KMS-11 (cell line): Measurements from ENCODE around the gene SLC4A8.
"Not testable (repeated sequence)": the region's sequence is repeated elsewhere in the genome, so short reads cannot be mapped to it uniquely, and the experiment has no call there.

Source experiments
- H2AFZ ChIP-seq: fragments of 200-600 bp; sonication (generic); 2 replicates; pipeline ENCODE4 v1.6.1; 2016; ENCODE audit warnings: antibody characterized with exemption, mixed run types, low read depth
- H3K27ac ChIP-seq: fragments of 200-600 bp; sonication (generic); 2 replicates; pipeline ENCODE4 v1.6.1; 2016; ENCODE audit warnings: mild to moderate bottlenecking, mixed run types
- H3K27me3 ChIP-seq: fragments of 200-600 bp; sonication (generic); 2 replicates; pipeline ENCODE4 v1.6.1; 2017; ENCODE audit warnings: mild to moderate bottlenecking, low read depth, mixed run types, moderate library complexity; ENCODE audit not compliant: insufficient read depth
- H3K36me3 ChIP-seq: fragments of 200-600 bp; sonication (generic); 2 replicates; pipeline ENCODE4 v1.6.1; 2017; ENCODE audit warnings: mild to moderate bottlenecking, mixed run types; ENCODE audit not compliant: insufficient read depth
- H3K4me1 ChIP-seq: fragments of 200-600 bp; sonication (generic); 2 replicates; pipeline ENCODE4 v1.6.1; 2016; ENCODE audit warnings: mild to moderate bottlenecking, low read depth, mixed run types; ENCODE audit not compliant: poor library complexity, severe bottlenecking
- H3K4me2 ChIP-seq: fragments of 200-600 bp; sonication (generic); 2 replicates; pipeline ENCODE4 v1.7.0; 2016; ENCODE audit warnings: mild to moderate bottlenecking, mixed run types
- H3K4me3 ChIP-seq: fragments of 200-600 bp; sonication (generic); IDR thresholded peaks from 2 replicates; pipeline ENCODE4 v1.6.1; 2017; ENCODE audit warnings: low read depth, low read length, mixed read lengths; ENCODE audit not compliant: insufficient read depth
- H3K79me2 ChIP-seq: fragments of 200-600 bp; sonication (generic); 2 replicates; pipeline ENCODE4 v1.6.1; 2016; ENCODE audit warnings: low read depth, mixed run types; ENCODE audit not compliant: insufficient read depth
- H3K9ac ChIP-seq: fragments of 200-600 bp; sonication (generic); 2 replicates; pipeline ENCODE4 v1.6.1; 2016; ENCODE audit warnings: mild to moderate bottlenecking, mixed run types
- H4K20me1 ChIP-seq: fragments of 200-600 bp; sonication (generic); 2 replicates; pipeline ENCODE4 v1.6.1; 2016; ENCODE audit warnings: mild to moderate bottlenecking, mixed run types; ENCODE audit not compliant: insufficient read depth
- TF ChIP-seq, protein P1 (sequence below): fragments of 200-600 bp; sonication (generic); conservative IDR thresholded peaks from 2 replicates; pipeline ENCODE4 v1.6.1; 2017; ENCODE audit warnings: low read depth, mild to moderate bottlenecking, antibody characterized with exemption, low read length, moderate library complexity, mixed read lengths

SLC4A8 gene

DNA sequence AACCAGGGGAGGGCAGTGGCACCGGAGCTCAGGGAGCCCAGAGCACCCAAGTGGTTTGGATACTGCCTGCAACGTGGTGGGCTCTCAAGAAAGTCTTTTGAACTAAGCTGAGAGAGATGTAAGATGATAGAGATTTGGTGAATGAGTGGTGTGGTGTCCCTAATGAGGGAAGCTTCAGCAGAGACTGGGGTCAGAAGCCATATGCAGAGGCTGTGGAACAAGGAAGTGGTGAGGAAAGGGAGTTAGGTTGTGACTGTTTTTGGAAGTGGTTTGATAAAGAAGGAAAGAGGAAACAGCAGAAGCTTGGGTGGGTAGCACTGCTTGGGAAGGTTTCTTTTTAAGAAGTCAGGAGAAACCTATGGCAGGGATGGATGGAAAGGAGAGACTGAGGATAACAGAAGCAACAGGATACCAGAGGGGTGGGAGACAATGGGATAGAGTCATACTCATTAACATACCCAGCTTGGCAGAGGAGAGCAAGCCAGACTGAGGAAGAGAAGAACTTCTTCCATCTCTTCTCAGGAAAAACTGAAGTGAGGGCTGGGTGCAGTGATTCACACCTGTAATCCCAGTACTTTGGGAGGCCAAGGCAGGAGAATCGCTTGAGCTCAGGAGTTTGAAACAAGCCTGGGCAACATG, 24.1 kb downstream of the SLC4A8 start:
- Histone ChIP-seq H3K4me3 (no peak overlapping the region), H3K27ac (no peak overlapping the region), H3K4me2 (no peak overlapping the region), H3K9ac (no peak overlapping the region), H3K79me2 (no peaks in the 10 kb centered on the region), H3K4me1 (no peaks in the 10 kb centered on the region), H4K20me1 (no peaks in the 10 kb centered on the region), H3K36me3 (no peaks in the 10 kb centered on the region), H2AFZ (no peak overlapping the region), H3K27me3 (no peaks in the 10 kb centered on the region)
- TF ChIP-seq, protein P1, sequence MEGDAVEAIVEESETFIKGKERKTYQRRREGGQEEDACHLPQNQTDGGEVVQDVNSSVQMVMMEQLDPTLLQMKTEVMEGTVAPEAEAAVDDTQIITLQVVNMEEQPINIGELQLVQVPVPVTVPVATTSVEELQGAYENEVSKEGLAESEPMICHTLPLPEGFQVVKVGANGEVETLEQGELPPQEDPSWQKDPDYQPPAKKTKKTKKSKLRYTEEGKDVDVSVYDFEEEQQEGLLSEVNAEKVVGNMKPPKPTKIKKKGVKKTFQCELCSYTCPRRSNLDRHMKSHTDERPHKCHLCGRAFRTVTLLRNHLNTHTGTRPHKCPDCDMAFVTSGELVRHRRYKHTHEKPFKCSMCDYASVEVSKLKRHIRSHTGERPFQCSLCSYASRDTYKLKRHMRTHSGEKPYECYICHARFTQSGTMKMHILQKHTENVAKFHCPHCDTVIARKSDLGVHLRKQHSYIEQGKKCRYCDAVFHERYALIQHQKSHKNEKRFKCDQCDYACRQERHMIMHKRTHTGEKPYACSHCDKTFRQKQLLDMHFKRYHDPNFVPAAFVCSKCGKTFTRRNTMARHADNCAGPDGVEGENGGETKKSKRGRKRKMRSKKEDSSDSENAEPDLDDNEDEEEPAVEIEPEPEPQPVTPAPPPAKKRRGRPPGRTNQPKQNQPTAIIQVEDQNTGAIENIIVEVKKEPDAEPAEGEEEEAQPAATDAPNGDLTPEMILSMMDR, result no peak

DNA sequence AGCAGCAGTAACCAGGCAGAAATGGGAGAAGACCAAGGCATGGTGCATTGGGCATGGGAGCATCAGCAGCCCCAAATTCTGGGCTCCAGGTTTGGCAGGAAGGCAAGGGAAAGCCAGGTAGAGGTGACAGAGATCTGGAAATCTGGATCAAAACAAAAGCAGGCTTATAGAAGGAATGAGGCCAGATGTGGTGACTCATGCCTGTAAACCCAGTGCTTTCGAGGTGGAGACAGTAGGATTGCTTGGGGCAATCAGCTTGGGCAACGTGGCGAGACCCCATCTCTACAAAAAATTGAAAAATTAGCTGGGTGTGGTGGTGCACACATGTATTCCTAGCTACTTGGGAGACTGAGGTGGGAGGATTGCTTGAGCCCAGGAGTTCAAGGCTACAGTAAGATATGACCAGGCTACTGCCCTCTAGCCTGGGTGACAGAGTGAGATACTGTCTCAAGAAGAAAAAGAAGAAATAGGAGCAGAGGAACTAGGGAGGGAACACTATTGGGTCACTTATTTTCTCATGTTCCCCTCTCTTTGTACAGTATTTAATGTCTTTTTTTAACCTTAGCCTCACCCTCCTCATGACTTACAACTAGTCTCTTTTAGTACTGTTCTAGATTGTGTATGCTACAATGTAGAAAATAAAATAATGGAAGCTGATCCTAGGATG, 25.1 kb downstream of the SLC4A8 start:
- no peaks in the 10 kb centered on the region for H3K79me2 ChIP-seq
- no peaks in the 10 kb centered on the region for H3K4me1 ChIP-seq
- no peak overlapping the region for H2AFZ ChIP-seq
- no peak overlapping the region for H3K9ac ChIP-seq
- no peak overlapping the region for H3K4me3 ChIP-seq
- H3K36me3 ChIP-seq, result no peaks in the 10 kb centered on the region
- no peak overlapping the region for H3K4me2 ChIP-seq
- no peak overlapping the region for H3K27ac ChIP-seq
- TF ChIP-seq, protein P1, result no peak
- no peaks in the 10 kb centered on the region for H3K27me3 ChIP-seq
- H4K20me1 ChIP-seq, result no peaks in the 10 kb centered on the region

DNA sequence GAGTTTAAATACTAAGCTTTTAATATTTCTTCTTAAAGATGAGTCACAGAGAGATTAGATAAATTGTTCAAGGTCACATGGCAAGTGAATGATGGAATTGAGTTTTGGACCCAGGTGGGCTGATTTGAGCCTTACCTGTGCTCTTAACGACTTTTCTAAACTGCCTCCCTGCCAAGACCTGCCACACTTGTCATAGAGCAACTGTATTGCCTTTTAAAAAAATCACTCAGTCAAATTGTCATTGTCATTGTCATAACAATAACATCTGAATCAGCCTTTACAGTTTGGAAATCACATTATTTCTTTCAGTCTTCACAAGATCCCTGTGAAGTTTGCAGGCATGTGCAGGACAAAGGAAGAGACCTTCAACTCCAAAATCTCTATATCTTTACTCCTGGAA, 25.7 kb downstream of the SLC4A8 start:
- no peaks in the 10 kb centered on the region for H3K36me3 ChIP-seq
- no peak overlapping the region for H3K27ac ChIP-seq
- H3K9ac ChIP-seq, result no peak overlapping the region
- H3K4me3 ChIP-seq, result no peak overlapping the region
- H3K79me2 ChIP-seq, result no peaks in the 10 kb centered on the region
- H3K4me1 ChIP-seq, result no peaks in the 10 kb centered on the region
- H3K27me3 ChIP-seq, result no peaks in the 10 kb centered on the region
- no peaks in the 10 kb centered on the region for H4K20me1 ChIP-seq
- no peak overlapping the region for H3K4me2 ChIP-seq
- H2AFZ ChIP-seq, result no peak overlapping the region
- TF ChIP-seq, protein P1, result no peak

DNA sequence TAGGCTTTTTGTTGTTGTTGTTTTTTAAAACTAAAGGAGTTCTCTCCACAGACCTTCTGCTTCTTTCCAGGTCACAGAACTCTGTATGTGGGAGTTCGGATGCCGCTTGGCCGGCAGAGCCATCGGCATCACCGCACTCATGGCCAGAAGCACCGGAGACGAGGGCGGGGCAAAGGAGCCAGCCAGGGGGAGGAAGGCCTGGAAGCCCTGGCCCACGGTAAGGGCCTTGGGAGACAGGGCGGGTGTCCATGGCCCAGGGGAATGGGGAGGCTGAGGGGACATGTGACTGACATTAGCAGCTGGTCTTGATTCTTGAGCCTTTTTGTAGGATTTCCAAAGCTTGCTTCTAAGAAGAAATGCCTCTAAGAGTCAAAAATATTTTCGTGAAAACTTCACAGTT, 26.2 kb downstream of the SLC4A8 start:
- no peak overlapping the region for H2AFZ ChIP-seq
- TF ChIP-seq, protein P1, result no peak
- no peak overlapping the region for H3K27ac ChIP-seq
- H4K20me1 ChIP-seq, result no peaks in the 10 kb centered on the region
- H3K9ac ChIP-seq, result no peak overlapping the region
- no peaks in the 10 kb centered on the region for H3K36me3 ChIP-seq
- no peaks in the 10 kb centered on the region for H3K4me1 ChIP-seq
- no peaks in the 10 kb centered on the region for H3K27me3 ChIP-seq
- H3K4me2 ChIP-seq, result no peak overlapping the region
- H3K79me2 ChIP-seq, result no peaks in the 10 kb centered on the region
- no peak overlapping the region for H3K4me3 ChIP-seq

DNA sequence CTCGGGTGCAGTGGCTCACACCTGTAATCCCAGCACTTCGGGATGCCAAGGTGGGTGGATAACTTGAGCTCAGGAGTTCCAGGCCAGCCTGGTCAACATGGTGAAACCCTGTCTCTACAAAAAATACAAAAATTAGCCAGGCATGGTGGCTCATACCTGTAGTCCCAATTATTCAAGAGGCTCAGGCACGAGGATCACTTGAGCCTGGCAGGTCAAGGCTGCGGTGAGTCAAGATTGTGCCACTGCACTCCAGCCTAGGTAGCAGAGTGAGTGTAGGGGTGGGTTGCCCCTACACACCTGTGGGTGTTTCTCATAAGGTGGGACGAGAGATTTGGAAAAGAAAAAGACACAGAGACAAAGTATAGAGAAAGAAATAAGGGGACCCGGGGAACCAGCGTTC, 29.4 kb downstream of the SLC4A8 start:
- not testable (repeated sequence) for H3K4me1 ChIP-seq

DNA sequence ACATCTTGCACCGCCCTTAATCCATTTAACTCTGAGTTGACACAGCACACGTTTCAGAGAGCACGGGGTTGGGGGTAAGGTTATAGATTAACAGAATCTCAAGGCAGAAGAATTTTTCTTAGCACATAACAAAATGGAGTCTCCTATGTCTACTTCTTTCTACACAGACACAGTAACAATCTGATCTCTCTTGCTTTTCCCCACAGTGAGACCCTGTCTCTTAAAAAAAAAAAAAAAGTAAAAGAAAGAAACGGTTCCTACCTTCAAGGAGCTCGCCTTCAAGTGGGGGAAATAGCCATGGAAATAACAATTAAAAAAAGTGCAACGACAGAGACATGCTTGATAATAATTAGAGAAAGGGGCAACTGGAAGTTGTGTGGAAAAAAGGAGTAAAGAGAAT, 30.4 kb downstream of the SLC4A8 start:
- H3K79me2 ChIP-seq, H3K4me1 ChIP-seq, H3K4me2 ChIP-seq, H3K27me3 ChIP-seq, H3K27ac ChIP-seq, H4K20me1 ChIP-seq, H3K9ac ChIP-seq, H3K36me3 ChIP-seq, H2AFZ ChIP-seq, H3K4me3 ChIP-seq: not testable (repeated sequence)

More for the DNA sequence above, 29.4 kb downstream of the SLC4A8 start:
- H3K27ac ChIP-seq, H3K27me3 ChIP-seq, H3K36me3 ChIP-seq, H3K4me3 ChIP-seq, H3K79me2 ChIP-seq, H3K4me2 ChIP-seq, H4K20me1 ChIP-seq, H3K9ac ChIP-seq, H2AFZ ChIP-seq: not testable (repeated sequence)
